Measurements from ENCODE around the gene EFNB2.

The EFNB2 gene

DNA sequence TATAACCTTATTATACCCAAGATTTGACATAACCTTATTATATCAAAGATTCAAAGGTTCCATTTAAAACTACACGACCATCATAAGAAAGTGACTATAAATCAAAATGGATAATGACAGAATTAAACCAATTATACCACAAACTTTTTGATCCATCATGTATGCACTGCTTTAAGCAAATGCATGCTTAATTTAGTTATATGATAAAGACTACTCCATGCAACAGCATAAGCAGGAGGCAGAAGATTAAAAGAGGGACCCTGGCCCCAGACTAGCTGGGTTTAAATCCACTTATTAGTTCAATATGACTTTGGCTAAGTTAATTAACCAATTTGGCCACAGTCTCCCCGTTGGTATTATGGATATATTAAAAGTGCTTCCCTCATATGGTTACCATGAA, 11.4 kb downstream of the EFNB2 start:
- DNase-seq, result no peak

DNA sequence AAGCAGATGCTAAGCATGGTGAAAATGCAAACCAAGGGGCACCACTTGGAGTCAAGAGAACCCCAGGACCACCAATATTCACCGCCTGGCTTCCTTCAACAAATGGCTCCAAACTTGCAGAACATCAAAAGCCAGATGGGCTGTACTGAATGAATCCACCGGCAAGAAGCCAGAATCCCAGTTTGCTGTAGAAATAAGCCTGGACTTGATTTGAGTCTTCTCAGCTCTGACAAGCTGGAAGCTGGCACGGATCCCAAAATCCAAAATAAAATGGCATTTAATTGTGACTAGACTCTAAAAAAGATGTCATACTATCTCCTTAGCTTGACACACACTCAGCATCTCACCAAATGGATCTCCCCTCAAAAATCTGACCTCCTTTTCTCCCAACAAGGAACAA, 11.9 kb downstream of the EFNB2 start:
- DNase-seq, result no peak

DNA sequence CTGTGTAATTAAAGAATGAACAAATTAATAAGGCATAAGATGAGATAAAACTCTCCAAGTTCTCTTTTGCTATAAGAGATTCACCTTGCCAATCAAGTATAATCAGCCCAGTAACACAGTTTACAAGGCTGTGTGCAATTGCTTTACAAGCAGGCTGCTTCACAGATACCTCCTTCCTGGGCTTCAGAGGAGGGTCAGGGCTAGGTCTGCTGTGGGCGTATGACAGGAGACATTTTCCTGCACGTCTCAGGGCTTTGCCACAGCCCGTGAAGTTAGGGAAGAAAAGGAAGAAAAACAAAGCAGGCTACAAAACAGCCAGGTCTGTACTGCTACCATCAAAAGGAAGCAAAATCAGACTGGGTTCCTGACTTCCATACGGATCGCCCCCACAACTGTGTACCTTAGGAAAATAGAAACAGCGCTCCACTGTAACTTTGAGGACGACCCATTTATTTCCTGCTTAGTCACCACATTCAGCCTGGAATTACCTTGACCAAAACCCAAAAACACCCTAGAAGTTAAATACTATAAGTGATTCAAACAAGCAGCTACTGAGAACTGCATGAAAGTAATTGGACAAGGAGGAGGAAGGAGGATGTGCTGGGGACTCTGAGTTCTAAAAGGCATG, 12.4 kb downstream of the EFNB2 start:
- DNase-seq, result no peak

DNA sequence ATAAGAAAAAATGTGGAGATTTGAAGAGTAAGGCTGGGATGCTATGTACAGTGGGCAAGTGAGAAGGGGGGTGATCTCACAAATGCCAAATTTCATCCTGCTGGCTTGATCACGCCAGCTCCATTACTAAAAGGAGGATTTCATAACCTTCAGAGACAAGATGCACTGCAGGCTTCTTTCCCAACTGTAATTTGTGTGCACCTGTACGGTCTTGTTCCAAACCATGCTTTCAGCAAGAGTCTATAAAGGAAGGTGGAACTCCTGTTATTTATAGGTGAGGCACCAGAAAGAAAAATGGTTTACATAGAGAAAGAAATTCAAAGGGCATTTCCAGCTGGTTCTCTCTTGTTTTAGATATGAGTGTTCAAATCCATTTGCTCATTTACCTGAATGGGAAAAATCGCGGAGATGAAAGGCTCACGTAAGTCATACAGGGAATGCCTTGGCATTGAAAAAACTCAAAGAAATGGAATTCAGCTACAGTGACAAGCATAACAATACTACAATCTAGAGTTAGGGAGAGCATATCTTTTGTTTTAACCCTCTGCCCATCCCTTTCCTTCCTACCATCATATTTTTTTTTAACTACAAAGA, 13.3 kb downstream of the EFNB2 start:
- DNase-seq, result no peak

DNA sequence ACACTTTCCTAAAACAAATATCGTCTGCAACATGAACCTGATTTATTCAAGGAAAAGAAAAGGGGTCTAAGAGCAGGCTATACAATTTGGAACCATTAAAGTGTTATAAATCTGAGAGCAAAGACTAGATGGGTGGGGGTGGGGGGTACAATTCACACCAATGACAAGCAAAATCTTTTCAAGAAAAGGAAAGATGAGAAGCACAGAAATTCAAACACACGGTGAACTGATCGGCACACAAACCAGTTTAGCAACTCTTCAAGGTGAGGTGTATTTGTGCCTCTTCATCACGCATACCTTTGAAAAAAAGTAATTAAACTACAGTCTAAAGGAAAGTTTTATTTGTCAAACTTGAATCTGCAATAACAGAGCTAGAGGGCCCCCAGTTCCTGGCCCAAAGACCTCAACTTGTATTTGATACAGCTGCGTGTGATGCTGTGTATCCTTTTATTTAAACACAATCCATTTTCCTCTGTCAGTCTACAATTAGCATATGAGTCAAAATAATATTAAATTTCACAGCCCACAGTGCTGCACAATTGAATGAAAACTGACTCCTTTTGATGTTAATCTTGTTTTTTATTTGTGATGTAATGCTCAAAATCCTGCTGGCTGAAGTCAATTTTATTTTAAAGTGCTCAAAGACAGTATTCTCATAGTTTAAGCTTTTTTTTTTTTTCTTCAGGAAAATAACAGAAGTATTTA, 14.2 kb downstream of the EFNB2 start:
- DNase-seq, result no peak

DNA sequence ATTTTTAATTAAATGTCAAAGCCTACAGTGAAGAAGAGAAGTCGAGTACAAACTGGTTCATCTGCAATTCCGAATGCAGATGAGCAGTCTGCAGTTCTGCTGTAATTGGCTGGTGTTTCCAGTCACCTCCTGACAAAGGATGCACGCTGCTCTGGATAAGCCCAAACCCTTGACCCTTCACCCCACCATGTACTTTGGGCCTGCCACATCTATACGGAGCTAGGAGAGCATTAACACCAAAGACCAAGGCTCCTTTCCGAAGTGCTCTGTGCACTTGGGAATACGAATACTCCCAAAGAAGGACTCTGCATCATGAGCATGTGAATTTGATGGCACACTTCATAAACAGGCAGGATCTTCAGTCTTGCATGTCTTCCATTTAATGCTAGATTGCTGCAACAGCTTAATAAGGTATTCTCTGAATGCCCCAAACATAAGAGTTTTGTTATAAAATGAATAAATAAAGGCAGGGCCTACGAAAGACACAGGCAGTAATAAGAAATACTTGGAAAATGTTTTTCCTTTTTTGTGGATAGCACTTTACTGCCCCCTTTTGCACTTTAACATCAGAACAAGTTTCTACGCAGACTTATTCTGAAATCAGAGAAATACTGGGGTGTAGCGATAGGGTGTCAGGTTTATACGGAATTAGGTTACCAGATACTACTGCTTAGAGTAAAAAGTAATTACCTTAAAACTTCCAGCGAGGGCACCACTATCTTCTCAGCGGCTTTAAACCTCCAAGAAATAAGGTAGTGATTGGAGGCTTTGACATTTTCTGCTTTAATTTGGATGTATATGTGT, 15.0 kb downstream of the EFNB2 start:
- DNase-seq, result no peak

DNA sequence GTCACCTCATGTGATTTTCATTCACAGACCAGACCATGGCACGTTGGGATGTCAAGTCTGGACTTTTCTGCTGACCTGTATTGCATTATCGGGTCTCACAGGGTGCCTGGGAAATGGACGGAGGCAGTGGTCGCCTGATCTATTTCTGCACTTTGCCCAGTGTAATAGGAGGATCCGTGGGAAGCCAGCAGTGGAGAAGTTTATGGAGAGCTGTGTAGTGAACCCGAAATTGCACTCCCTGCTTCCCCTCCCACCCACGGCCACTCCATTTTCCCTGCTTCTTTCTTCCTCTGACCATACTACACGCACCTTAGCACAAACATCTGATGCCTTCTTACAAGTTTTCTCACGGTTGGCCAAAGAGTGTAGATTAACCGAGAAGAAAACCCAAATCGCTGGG, 16.9 kb downstream of the EFNB2 start:
- DNase-seq, result no peak

DNA sequence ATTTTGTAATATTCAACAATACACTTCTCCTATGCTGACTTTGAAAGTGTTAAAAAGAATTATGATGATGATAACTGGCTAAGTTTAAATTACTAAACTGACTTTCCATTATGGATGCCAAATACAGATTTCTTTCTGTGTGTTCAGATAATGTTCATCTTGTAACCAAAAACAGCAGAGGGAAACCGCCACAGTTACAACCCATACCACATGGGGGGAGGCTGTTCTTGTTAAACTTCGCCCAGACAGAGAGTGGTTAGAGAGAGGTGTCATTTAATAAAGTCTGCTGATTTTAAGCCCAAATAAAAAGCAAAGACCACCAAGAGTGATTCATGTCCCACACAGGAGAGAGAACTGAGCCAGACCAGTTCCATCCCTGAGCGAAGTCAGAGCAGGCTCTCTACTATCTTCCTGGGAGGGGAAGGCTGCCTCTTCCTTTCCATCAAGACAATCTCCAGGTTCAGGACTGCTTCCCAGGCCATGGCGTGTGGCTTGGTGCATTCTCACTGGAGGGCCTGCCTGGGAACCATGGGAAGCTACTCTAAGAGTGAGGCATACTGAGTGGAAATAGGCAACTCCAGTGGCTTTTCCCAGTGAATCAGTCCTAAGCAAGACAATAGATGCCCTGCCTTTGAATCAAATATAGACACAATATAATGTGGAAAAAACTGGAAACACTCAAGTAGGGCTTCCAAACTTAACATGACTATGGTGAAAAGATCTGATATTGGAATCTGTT, 18.2 kb downstream of the EFNB2 start:
- no peak for DNase-seq

DNA sequence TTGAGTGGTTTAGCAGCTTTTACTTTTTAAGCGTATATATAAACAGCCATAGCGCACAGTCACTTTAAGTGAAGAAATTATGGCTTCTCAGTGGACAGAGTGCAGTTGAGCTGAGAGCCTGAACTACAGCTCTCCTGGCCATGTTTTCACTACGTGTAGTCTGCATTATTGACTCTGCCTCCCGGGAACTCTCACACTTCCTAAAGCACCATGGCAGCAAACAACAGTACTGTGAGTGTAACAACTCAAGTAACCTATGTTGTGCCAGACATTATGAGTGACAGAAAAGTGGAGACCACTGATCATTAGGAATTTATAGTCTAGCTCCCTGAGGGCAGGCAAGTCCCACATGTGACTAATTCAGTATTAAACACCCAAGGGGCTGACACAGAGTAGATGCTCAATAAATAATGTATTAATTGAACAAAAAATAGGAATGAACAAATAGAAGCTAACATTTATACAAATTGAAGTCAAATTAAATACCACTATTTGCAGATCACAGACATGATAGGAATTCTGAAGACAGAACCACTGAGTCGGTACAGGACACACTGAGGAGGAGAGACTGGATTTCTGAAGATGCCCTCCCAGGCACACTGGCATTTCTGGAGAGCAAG, 19.7 kb downstream of the EFNB2 start:
- DNase-seq, result no peak

DNA sequence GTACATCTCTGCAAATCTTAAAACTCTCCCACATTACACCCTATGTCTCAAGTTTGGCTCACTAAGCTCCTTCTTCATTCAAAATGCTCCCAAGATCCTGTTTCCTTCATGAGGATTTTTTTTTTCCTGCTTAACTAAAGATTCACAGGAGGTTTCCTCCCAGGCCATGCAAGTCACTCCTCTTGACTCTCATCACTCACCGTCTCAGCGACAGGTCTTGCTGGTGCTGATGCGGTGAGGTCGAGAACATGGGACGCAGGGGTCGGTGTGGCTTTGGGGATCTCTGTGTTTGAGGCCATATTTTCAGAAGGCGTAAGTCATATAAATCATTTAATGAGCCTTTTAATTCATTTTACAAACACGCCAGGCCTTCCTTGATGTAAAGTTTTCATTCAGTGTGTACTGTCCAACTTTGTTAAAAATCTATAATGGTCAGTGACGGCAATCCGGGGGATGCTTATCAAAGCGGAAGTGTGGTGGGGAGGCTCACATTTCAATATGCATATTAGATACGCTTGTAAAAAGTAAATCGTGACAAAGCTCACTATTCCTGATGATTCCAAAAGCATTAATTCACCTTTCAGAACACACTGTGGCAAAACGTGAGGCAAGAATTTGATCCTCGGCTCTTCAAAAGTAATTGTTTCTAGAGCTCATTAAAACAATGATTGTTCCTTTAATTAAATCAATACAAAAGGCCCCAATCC, 20.4 kb downstream of the EFNB2 start:
- no peak for DNase-seq

DNA sequence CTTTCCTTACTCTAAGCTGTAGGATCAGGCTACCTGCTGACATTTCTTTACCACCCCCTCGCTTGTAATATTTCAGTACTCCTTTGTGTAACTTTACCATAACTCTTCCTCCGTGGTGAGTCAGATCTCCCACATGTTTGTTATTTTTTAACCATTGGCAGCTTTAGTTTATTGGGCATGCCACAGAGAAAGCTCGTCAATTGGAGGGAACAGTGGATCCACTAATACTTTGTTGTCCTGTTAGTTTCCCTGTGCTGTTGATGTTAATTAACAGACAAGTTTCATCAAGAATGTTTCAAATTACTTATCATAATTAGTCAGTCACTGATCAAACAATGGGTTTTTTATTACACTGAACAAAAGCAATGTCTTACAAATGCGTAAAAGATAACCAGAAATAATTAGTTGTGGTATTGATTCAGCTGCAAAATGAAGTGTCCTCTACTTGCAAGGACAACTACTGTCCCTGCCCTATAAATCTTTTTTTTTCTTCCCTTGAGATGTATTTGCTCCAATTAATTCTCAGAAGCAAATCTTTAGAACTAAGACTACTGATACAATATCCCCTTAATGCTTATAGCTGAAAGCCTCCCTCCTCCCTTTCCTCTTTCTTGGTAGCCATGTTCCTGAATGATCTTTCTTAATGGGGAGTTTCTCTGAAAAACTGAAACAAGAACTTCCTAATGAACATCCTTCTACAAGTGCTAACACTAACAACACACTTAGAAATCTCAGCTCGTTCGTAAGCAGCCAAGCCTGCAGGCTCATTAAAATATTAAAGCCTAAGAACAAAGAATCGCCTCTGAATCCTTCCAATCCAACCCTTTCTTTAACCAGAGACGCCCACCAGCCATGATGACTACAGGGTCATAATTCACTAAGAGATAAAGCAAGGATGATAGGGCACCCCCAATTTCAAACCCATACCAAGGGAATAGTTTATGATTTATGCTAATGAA, 22.2 kb downstream of the EFNB2 start:
- no peak for DNase-seq

DNA sequence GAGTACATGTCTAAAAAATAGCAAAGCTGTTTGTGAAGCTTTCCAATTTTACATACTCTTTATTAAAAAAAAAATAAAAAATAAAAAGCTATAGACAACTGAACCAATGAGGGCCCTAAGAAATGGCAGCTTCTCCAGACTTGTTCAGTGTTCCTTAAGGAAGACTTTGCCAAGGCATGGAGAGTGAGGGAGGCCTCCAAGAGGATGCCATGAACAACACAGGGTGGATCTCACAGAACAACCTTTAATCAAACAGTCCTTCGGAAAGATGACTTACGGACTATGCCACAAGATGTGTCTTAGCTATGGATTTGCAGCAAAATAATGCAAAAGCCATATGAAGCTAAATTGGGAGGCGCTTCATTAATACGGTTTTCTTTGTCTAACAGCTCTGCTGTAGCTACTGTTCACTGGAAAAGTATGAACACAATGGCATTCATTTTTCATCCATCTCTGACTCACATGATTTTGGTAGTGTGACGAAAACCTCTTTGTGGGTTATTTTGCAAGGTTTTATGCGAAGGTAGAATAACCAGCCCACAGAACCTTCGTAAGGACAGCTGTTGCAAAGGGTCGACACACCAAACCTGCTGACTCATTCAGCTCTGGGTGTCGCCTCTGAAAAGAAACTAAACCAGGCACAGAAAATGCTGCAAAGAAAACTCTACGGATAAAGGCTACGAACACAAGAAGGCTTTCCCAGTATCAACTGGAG, 27.7 kb downstream of the EFNB2 start:
- DNase-seq, result peak; percentile 9

DNA sequence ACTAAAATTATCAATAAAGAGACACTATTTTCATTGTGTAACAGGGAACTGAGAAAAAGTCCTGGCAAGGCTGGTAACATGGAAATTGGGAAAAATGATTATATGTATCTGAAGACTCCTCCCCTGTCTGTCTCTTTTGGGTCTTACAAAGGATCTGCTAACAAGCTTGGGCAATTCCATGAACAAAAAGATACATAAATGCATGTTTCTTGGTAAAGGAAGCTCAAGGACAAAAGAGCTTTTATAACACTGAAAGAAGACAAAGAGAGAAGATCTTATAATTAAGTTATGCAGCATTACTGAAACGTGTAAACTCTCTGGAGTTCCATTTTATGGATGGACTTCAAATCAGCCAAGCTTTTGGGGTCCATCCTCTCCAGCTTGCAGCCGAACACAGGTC, 29.2 kb downstream of the EFNB2 start:
- DNase-seq, result no peak

DNA sequence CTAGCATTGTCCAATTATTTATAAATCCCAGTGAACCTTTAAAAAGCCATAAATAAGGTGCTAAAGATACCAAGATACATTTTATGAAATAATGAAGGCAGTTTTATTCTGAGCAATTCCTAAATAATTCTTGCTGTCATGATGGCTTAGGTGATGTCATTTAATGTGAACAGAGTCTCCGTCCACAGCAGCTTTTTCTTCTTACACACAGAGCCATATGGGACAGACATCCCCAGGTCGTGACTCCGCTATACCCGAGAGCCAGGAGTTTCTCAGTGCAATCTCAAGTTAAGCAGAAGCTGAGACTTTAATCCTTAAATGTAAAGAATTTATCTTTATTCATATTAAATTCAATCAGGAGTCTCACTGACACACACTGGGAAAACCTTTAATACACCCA, 29.7 kb downstream of the EFNB2 start:
- DNase-seq, result no peak

DNA sequence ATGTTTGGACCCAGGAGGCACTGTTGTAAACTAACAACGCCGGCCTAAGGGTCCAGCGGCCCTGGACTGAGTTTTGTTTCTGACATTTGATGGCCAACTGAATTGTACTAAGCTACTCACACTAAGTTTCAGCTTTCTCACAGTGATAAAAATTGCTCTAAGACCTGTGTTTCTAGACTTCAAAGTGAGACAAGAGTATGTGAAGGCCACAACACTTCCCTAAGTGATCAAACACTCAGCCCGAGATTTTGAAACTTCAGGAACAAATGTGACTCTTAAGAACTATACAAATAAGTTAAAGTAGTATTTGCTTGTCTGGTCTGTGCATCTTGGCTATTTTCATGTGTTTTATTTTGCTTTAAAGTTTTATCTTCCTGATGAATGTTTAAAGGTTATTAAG, 30.2 kb downstream of the EFNB2 start:
- DNase-seq, result no peak

DNA sequence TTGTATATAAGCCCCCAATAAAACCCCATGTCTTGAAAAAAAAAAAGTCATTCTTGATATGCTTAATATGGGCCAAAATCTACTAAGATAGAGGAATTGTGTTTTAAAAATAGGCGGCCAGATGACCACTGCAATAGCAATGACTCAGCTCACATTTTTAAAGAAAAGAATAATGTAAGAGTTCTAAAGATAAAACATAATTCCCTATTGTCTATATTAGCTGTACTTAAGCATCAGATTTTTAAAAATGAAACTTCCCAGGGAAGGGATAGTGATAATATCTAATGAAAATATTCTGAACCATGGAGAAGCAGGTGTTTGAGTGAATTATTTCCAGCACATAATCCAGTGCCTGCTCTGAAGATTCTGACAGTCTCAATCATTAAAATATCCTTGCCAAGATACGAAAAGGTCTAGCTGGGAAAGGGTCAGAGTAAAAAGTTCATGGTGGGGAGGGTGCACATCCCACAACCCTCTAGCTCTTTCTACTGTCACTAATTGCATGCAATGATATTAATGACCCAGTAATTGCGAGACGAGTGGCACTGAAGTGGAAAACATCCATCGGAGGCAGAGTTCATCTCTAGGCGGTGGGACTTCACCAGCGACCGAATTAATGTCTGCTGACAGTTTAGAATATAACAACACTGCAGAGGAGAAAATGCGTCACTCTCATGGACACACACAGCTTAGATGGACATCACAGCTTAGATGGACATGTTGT, 31.6 kb downstream of the EFNB2 start:
- DNase-seq, result no peak

DNA sequence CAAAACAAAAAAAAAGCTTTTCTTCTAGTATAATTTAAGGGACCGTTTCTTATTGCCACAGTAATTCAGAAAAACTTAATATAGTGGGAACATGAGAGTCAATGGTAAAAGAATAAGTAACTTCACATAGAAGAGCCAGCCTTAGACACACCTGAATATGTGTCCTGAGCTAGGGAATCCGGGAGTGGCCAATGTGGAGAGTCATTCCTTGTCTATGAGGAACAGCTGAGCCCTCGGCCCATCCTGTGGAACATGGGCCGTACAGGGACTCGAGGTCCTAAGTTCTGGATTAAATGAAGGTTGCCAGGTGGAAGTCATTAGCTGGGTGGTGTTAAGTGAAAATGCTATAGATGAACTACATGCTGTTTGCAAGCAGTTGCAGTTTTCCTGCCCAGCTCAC, 32.2 kb downstream of the EFNB2 start:
- no peak for DNase-seq

DNA sequence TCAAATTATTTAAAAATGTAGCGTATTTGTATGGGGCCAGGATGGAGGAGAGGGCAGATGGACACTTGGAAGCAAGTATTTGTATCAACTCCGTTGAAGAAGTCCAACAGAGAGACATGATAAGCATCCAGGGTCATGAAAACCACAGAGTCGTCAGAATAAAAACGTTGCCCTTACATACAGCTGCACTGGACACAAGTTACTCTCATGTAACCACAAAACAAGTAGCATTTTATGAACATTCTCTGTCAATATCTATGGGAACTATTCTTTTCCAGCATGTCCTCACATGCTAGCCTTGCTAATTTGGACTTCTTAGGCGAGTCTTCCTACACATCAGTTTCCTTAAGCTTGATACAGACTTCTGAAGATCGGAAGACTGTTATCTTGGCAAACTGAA, 35.0 kb downstream of the EFNB2 start:
- no peak for DNase-seq

DNA sequence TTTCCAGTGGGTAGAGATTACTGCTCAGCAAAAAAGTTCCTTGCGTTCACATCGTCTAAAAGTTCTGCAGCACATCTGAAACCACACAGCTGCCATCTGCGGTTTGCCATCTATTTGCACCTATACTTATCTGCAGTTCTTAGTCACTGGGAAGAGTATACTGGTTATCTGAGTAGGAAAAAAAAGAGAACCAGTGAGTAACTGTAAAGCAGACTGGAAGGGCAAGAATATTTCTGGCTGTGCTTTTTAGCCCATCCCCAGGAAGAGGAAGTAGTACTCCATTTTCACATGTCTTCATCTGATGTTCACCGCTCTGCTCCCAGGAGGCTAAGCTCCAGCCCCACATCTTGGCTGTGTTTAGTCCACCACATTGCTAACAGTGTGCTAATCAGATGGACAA, 35.6 kb downstream of the EFNB2 start:
- DNase-seq, result no peak

All from suppressor macrophage treated with lipopolysaccharide for 4 hours (primary cell).